ENCODE data around the gene PCYOX1L. TPM values are rescaled to one million over a fixed set of nuclear protein-coding genes. Genes with fewer than 3 reads are reported as not detected.

Gene PCYOX1L
- total and polyA plus RNA-seq, 2 experiments from 2014 or later = 6.7 to 14.7 TPM

- TF ChIP-seq STAT1 (IDR thresholded peaks at IDR 0.05; ENCODE audit: unreplicated experiment) = no peak
- no peak for TF ChIP-seq CREB1 (CRISPR knock-in tag; IDR thresholded peaks at IDR 0.05; ENCODE audit: low read depth)
- no peak for TF ChIP-seq NANOG (IDR thresholded peaks at IDR 0.05; ENCODE audit: borderline replicate concordance)
- TF ChIP-seq, protein P1, sequence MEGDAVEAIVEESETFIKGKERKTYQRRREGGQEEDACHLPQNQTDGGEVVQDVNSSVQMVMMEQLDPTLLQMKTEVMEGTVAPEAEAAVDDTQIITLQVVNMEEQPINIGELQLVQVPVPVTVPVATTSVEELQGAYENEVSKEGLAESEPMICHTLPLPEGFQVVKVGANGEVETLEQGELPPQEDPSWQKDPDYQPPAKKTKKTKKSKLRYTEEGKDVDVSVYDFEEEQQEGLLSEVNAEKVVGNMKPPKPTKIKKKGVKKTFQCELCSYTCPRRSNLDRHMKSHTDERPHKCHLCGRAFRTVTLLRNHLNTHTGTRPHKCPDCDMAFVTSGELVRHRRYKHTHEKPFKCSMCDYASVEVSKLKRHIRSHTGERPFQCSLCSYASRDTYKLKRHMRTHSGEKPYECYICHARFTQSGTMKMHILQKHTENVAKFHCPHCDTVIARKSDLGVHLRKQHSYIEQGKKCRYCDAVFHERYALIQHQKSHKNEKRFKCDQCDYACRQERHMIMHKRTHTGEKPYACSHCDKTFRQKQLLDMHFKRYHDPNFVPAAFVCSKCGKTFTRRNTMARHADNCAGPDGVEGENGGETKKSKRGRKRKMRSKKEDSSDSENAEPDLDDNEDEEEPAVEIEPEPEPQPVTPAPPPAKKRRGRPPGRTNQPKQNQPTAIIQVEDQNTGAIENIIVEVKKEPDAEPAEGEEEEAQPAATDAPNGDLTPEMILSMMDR (conservative IDR thresholded peaks at IDR 0.05; ENCODE audit: low read depth in 2 of 2) = no peak
- no peak for TF ChIP-seq ZNF114 (CRISPR knock-in tag; IDR thresholded peaks at IDR 0.05)
- TF ChIP-seq, protein P2, sequence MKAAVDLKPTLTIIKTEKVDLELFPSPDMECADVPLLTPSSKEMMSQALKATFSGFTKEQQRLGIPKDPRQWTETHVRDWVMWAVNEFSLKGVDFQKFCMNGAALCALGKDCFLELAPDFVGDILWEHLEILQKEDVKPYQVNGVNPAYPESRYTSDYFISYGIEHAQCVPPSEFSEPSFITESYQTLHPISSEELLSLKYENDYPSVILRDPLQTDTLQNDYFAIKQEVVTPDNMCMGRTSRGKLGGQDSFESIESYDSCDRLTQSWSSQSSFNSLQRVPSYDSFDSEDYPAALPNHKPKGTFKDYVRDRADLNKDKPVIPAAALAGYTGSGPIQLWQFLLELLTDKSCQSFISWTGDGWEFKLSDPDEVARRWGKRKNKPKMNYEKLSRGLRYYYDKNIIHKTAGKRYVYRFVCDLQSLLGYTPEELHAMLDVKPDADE (IDR thresholded peaks at IDR 0.05) = no peak
- no peak for TF ChIP-seq ZNF331 (CRISPR knock-in tag; IDR thresholded peaks at IDR 0.05; ENCODE audit: low read depth)
Observed at GRCh38 chr5:149372076-149372795, 14.4 kb downstream of the PCYOX1L start (continued).

- H3F3A ChIP-seq (replicated peaks; ENCODE audit: low read depth) = no peaks in the 10 kb centered on the region
- H3K9me2 ChIP-seq (ENCODE audit: insufficient read depth) = no peaks in the 10 kb centered on the region; the same call in 1 of the 2 replicates
- ATAC-seq = no peak
- H3K79me2 ChIP-seq (replicated peaks; ENCODE audit: insufficient read depth) = no peaks in the 10 kb centered on the region
- H3K36me3 ChIP-seq (ENCODE audit: insufficient read depth) = no peaks in the 10 kb centered on the region
- no peak overlapping the region for H3K4me2 ChIP-seq
- DNase-seq (ENCODE audit: low spot score) = no peak
- H3K27ac ChIP-seq (ENCODE audit: low read depth) = no peak overlapping the region
- H3K9me3 Mint-ChIP-seq = no peaks in the 10 kb centered on the region
- no peak overlapping the region for H2AFZ ChIP-seq
- H3K4me3 Mint-ChIP-seq = no peak overlapping the region
- peaks cover 16% of the 10 kb centered on the region; the same call in 2 of the 3 replicates for H3K4me1 Mint-ChIP-seq
- peaks cover 3% of the 10 kb centered on the region; the same call in 1 of the 2 replicates for H3K4me1 ChIP-seq (ENCODE audit: insufficient read depth)
- H3K27ac Mint-ChIP-seq = no peak overlapping the region
- H3K36me3 Mint-ChIP-seq (ENCODE audit: low read depth) = peaks cover 3% of the 10 kb centered on the region; the same call in 2 of the 3 replicates
- no peaks in the 10 kb centered on the region; the same call in 1 of the 2 replicates for H4K20me1 ChIP-seq (replicated peaks; ENCODE audit: insufficient read depth)
- H3K27me3 ChIP-seq (ENCODE audit: insufficient read depth) = no peaks in the 10 kb centered on the region
- H3K4me3 ChIP-seq = no peak overlapping the region
- H3K27me3 Mint-ChIP-seq (ENCODE audit: insufficient read depth, low read depth, poor library complexity) = peaks cover 2% of the 10 kb centered on the region
- TF ChIP-seq EZH2phosphoT487 (IDR thresholded peaks at IDR 0.05; ENCODE audit: unreplicated experiment) (no peak), POLR2AphosphoS5 (IDR thresholded peaks at IDR 0.05; ENCODE audit: low read depth) (no peak), ZNF462 (CRISPR knock-in tag; IDR thresholded peaks at IDR 0.05) (no peak), JUNB (IDR thresholded peaks at IDR 0.05; ENCODE audit: unreplicated experiment) (no peak), EZH2 (IDR thresholded peaks at IDR 0.05; ENCODE audit: low read depth, unreplicated experiment) (no peak)
- TF ChIP-seq, protein P1 (conservative IDR thresholded peaks at IDR 0.05; ENCODE audit: low read depth in 2 of 2) = no peak
Observed at GRCh38 chr5:149372932-149373331, 15.1 kb downstream of the PCYOX1L start.

Measured in GM23338 (cell line).